ENCODE results near the gene AFF3.

Gene AFF3

GRCh38 chr2:100041946-100042345, 100.4 kb downstream of the AFF3 start:
- DNase-seq, result no peak

DNA sequence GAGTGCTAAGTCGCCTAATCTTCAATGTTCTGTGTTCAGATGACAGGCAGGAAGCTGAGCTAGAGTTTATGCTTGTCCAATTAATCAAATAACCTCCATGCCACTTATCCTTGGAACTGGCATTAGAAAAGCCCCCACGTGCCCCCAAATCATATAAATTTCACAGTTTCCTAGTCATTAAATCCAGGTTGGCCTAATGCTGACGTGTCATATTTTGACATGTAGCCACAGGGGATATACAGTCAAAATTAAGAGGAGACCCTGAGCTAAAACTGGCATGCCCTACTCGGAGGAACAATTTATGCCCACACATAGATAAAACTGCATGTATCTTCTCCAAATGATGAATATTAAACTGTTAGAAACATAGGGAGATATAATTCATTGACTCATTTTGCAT, 101.0 kb downstream of the AFF3 start:
- DNase-seq, result no peak

GRCh38 chr2:100040906-100041305, 101.5 kb downstream of the AFF3 start:
- no peak for DNase-seq

DNA sequence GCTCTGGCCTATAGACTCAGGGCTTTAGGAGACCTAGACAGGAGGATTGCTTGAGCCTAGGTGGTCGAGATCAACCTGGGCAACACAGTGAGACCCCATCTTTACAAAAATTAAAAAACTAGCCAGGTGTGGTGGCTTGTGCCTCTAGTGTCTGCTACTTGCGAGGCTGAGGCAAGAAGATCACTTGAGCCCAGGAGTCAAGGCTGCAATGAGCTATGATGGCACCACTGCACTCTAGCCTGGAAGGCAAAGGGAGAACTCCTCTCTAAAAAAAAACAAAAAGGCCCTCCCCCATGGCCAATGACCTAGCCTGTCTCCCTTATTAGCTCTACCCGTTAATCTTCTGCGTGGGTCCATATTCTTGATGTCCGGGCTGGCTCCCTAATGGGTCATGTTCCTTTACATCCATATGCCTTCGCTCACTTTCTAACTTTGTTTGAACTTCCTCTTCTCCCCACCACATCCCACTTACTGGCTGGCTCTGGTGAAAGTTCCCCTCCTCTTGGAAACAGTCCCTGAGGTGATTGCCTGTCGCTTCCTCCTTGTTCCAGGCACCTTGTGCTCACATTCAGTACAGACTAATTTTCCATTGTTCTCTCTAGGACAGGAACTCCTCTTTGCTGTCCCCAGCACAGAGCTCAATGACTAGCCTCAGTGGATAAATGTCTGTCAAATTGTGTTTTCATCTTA, 103.0 kb downstream of the AFF3 start:
- DNase-seq, result no peak

GRCh38 chr2:100038011-100038410, 104.4 kb downstream of the AFF3 start:
- DNase-seq, result no peak

DNA sequence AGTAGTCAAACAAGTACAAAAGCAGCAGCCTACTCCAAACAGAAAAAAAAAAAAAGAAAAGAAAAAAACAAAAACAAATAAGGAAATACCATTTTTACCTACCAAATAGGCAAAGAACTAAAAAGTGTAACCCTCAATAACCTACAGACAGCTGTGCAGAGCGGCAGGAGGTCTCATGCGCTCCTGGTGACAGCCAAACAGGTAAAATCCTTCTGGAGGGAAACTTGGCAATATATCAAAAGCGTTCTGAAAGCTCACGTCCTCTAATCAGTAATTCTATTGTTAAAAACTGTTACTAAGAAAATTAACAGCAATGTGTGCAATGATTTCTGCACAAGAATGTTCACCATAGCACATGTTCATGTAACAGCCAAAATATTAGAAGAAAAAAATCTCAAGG, 105.6 kb downstream of the AFF3 start:
- DNase-seq, result peak; percentile 29

- no peak for DNase-seq
These were observed 106.4 kb downstream of the AFF3 start for GRCh38 chr2:100036026-100036425.

DNA sequence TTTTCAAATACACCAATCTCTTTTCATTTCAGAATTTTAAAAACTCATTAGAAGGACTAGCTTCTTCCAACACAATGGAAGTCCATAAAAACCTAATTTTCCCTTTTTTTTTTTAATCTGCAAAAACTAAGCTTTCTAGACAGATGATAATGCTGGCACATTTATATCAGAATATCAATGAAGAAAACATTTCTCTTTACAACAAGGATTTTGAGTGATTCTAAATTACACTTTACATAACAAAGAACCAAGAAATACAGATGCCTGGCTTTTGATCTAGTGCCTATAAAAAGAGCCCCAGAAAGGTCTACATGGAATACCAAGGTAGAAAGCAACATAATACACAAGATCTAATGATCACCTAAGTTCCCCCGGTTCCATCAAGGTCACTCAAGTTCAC, 108.0 kb downstream of the AFF3 start:
- no peak for DNase-seq

DNA sequence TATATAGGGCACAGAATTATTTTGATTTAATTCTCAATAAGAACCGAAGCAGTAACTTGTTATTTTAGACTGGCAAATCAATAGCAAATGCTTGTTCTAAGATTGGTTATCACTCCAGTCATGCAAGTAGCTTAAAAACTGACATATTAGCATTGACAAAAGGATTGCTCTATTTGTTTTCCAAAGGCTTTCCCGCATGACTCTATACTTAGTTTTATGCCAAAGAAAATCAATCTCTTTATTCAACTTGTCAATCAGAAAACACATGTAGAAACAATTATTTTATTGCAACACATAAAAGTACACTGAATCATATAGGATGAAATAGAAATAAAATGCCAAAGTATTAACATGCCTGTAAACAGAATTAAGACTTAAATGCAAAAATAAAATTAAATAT, 108.4 kb downstream of the AFF3 start:
- DNase-seq, result no peak

- DNase-seq, result no peak
These were observed 110.8 kb downstream of the AFF3 start for GRCh38 chr2:100031604-100032003.

DNA sequence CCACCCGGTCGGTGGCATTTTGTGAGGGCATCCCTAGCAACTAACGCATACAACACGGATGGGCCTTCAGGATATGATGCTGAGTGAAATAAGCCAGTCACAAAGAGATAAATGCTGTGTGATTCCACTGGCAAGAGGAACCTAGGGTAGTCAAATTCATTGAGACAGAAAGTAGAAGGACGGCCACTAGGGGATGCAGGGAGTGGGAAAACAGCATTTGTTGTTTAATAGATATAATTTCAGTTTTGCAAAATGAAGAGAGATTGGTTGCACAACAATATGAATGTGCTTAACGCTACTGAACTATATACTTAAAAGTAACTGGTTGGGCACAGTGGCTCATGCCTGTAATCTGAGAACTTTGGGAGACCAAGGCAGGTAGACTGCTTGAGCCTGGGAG, 112.9 kb downstream of the AFF3 start:
- no peak for DNase-seq

- no peak for DNase-seq
These were observed 120.5 kb downstream of the AFF3 start for GRCh38 chr2:100021791-100022340.

GRCh38 chr2:100019499-100019898, 122.9 kb downstream of the AFF3 start:
- no peak for DNase-seq

DNA sequence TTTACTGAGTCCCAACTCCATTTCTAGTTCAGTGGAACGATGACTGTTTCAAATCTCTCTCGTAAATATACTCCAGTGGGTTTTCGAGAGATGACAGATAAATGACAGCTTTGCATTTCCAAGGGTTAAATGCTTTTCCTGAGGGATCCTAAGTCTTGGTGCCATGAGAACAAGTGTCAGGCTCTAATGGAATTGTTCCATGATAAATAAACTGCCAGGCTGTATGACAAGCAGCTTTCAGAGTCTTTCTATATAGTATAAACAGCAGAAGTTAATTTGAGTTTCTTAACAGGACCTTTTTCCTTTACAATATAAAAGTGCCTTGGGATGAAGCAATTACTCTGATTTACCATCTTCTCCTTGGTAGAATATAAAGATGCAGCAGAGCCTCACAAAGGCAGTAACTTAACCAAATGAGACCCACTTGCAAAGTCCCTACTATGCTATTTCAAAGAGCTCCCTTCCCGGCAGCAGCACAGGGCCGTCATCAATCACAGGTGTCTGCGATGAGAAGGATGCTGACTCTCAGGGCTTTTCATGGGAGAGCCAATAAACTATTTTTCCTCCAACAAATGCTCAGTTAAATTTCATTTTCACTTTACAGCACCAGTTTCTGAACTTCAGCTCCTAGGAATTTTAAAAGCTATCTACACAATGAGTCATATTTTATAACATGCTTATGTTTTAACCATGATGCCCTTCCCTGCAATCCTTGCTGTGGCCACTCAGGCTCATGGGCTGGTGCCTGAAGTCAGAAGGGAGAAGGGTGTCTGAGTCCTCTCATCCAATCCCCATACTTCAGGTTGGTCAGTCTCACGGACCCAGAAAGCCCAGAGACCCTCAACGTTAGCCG, 123.8 kb downstream of the AFF3 start:
- DNase-seq, result no peak

- DNase-seq, result no peak
These were observed 124.8 kb downstream of the AFF3 start for GRCh38 chr2:100017633-100018032.

GRCh38 chr2:100016756-100017155, 125.6 kb downstream of the AFF3 start:
- no peak for DNase-seq

- no peak for DNase-seq
These were observed 126.5 kb downstream of the AFF3 start for GRCh38 chr2:100015849-100016248.

DNA sequence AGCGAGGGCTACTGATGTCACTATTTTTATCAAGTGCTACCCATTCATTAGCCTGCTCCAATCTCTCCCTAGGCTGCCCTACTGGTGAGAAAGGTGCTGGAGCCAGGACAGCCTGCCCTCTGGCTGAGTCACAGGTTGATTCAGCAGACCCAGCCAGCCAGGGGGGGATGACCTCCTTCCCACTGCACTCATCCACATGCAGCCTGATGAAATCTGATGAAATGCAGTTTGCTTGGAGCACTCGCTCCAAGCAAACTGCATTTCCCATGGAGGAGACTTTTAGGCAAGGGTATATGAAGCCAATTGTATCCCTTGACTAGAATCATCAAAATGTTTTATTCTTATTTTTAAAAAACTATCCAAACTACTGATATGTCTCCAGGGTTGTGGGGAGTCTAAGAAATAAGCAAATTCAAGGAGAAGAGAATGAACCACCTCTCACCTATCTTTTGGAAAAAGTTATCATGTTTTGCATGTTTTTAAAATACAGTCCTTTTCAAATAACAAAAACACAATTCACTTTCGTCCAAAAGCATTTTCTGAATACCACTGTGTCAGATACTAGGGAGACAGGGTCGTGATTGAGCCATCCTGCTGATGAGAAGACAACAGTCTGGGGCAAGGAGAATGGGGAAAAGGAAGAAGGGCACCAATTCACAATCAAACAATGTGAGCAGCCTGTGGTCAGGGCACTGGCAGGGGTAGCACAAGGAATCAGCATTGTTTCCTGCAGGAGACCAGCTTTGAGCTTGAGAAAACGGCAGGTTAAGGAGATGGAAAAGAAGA, 128.3 kb downstream of the AFF3 start:
- no peak for DNase-seq

- no peak for DNase-seq
These were observed 129.8 kb downstream of the AFF3 start for GRCh38 chr2:100012561-100012960.

DNA sequence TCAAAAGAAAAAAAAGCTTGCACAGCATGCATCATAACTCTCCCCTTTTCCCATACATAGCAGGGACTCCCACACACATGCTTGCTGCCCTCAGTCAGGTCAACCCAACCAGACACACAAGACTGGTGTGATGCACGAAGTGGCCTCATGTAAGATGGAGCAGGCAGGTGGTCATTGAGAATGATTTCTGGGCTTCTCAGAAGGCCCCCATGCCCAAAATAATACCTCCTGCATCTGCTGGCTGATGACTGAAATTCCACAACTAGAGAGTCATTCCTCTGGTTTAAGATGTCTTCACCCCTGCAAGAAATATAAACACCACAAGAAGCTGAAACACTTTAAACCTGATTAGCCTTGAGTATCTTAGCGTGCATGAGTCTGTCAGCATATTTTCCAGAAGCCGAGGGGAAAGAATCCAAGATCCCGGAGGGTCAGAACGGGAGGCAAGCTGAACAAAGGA, 131.1 kb downstream of the AFF3 start:
- no peak for DNase-seq

DNA sequence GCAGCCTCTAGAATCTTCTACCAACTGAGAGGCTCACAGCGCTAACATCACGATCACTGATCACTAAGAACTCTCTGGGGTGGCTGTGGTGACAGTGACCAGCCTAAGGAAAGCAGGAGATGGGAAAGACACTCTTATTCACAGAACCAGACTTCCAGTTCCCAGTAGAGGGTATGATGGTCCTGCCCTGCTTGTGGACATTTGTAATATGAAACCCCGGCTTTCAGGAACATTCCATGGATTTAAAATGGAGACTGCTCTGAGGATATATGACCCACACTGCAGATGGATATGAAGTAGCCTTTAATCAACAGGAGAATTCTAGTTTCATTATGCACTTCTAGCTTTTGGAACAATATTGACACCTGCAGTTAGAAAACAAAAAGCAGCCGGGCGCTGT, 131.8 kb downstream of the AFF3 start:
- no peak for DNase-seq

GRCh38 chr2:100009743-100010142, 132.6 kb downstream of the AFF3 start:
- no peak for DNase-seq

- no peak for DNase-seq
These were observed 133.4 kb downstream of the AFF3 start for GRCh38 chr2:100008956-100009355.
